ENCODE results near the gene LAMTOR5.
"Not testable (repeated sequence)": the region's sequence is repeated elsewhere in the genome, so short reads cannot be mapped to it uniquely, and the experiment has no call there.

Gene LAMTOR5

GRCh38 chr1:110407260-110408210, at the start of gene LAMTOR5:
Gene LAMTOR5, minus strand, starts transcription at chr1:110407694. Its CDS starts 74 bp downstream, at chr1:110407620.
- peak; percentile 91 for DNase-seq

- no peak for DNase-seq
Measured at GRCh38 chr1:110457206-110457605, 49.7 kb upstream of the LAMTOR5 start.

GRCh38 chr1:110455151-110455550, 47.7 kb upstream of the LAMTOR5 start:
- DNase-seq = no peak

GRCh38 chr1:110454328-110454727, 46.8 kb upstream of the LAMTOR5 start:
- DNase-seq = no peak

GRCh38 chr1:110453829-110454228, 46.3 kb upstream of the LAMTOR5 start:
- no peak for DNase-seq

- no peak for DNase-seq
Measured at GRCh38 chr1:110452330-110452729, 44.8 kb upstream of the LAMTOR5 start.

- DNase-seq = no peak
Measured at GRCh38 chr1:110450929-110451328, 43.4 kb upstream of the LAMTOR5 start, which contains the start of gene PROK1. Gene PROK1, plus strand, starts transcription at chr1:110451149. Its CDS starts 68 bp downstream, at chr1:110451217.

GRCh38 chr1:110449661-110450651, 42.5 kb upstream of the LAMTOR5 start:
- DNase-seq = no peak

- DNase-seq = no peak
Measured at GRCh38 chr1:110444561-110444960, 37.1 kb upstream of the LAMTOR5 start.

GRCh38 chr1:110443451-110443850, 36.0 kb upstream of the LAMTOR5 start:
- no peak for DNase-seq

GRCh38 chr1:110441888-110442287, 34.4 kb upstream of the LAMTOR5 start:
- DNase-seq = no peak

- DNase-seq = no peak
Measured at GRCh38 chr1:110440877-110441276, 33.4 kb upstream of the LAMTOR5 start.

- not testable (repeated sequence) for DNase-seq
Measured at GRCh38 chr1:110439873-110440272, 32.4 kb upstream of the LAMTOR5 start.

- DNase-seq = no peak
Measured at GRCh38 chr1:110438893-110439292, 31.4 kb upstream of the LAMTOR5 start.

GRCh38 chr1:110437645-110438299, 30.3 kb upstream of the LAMTOR5 start:
- not testable (repeated sequence) for DNase-seq

GRCh38 chr1:110436635-110437034, 29.1 kb upstream of the LAMTOR5 start:
- no peak for DNase-seq

GRCh38 chr1:110434946-110435345, 27.5 kb upstream of the LAMTOR5 start:
- no peak for DNase-seq

- DNase-seq = no peak
Measured at GRCh38 chr1:110433803-110434202, 26.3 kb upstream of the LAMTOR5 start.

GRCh38 chr1:110433213-110433612, 25.7 kb upstream of the LAMTOR5 start:
- no peak for DNase-seq

GRCh38 chr1:110430901-110431300, 23.4 kb upstream of the LAMTOR5 start:
- no peak for DNase-seq

GRCh38 chr1:110430366-110430765, 22.9 kb upstream of the LAMTOR5 start:
- no peak for DNase-seq

- DNase-seq = no peak
Measured at GRCh38 chr1:110428946-110429345, 21.5 kb upstream of the LAMTOR5 start.

- no peak for DNase-seq
Measured at GRCh38 chr1:110426854-110427253, 19.4 kb upstream of the LAMTOR5 start.
